ENCODE data around the gene NFATC2. TPM values are rescaled to one million over a fixed set of nuclear protein-coding genes. Genes with fewer than 3 reads are reported as not detected.

NFATC2 gene
- total and polyA plus RNA-seq, 2 of the 4 experiments (the other 2 are of a cell fraction) = 0.18 to 0.38 TPM

DNA sequence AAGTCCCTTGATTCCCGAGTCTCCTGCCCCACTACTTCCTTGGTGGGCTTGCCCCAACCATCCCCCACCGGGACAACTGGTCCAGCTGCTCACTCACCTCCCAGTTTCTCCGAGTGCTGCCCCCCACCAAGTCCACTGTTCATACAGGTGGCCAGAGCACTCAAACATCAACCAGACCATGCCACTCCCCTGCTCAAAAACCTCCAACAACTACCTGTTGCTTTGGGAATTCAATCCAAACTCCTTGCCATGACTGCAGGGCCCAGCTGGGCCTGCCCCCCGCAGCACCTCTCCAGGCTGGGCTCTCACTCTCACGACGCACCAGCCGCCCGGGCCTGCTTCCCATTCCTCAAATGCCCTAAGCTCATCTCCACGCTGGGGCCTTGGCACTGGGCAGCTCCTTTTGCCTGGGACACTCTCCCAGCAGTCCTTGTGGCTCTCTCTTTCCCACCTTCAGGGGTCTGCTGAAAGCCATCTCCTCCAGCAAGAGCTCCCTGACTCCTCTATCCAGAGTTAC is 97.5 kb downstream of the NFATC2 start:
- Histone ChIP-seq H4K91ac (ENCODE audit: insufficient read depth, low read depth, low read length) (no peak overlapping the region), H3K36me3 (ENCODE audit: control insufficient read depth, insufficient read depth, low read length) (no peaks in the 10 kb centered on the region), H3K9me1 (ENCODE audit: insufficient read depth, low read length) (peaks cover 12% of the 10 kb centered on the region; the same call in 1 of the 2 replicates), H4K20me1 (ENCODE audit: insufficient read depth, low read length) (no peaks in the 10 kb centered on the region; the same call in 1 of the 2 replicates), H2BK15ac (ENCODE audit: low read depth, low read length) (no peak overlapping the region), H3K4me1 (ENCODE audit: control insufficient read depth, insufficient read depth, low read length) (peaks cover 10% of the 10 kb centered on the region), H3K56ac (ENCODE audit: extremely low read depth, insufficient read depth, low read length) (no peak overlapping the region), H2AK9ac (replicated peaks; ENCODE audit: low read depth, low read length, poor library complexity) (no peak overlapping the region), H2AK5ac (ENCODE audit: low read depth, low read length) (no peak overlapping the region), H3K9me3 (ENCODE audit: control insufficient read depth, insufficient read depth, low read length) (no peaks in the 10 kb centered on the region), H3K27ac (ENCODE audit: insufficient read depth, low read length) (no peak overlapping the region), H2AFZ (replicated peaks; ENCODE audit: low read length, poor library complexity) (no peak overlapping the region), H3K27me3 (ENCODE audit: control insufficient read depth, insufficient read depth, low read length) (no peaks in the 10 kb centered on the region), H2BK20ac (ENCODE audit: low read depth, low read length) (no peak overlapping the region), H3K4ac (ENCODE audit: low read depth, low read length) (no peak overlapping the region), H2BK5ac (ENCODE audit: low read depth, low read length, poor library complexity, severe bottlenecking) (no peak overlapping the region), H3K9ac (ENCODE audit: low read depth, low read length) (no peak overlapping the region), H3K23ac (ENCODE audit: low read depth, low read length) (no peak overlapping the region), H3K14ac (replicated peaks; ENCODE audit: low read depth, low read length) (no peak overlapping the region), H4K5ac (ENCODE audit: low read depth, low read length) (no peak overlapping the region), H3K79me1 (ENCODE audit: low read depth in 1 of 2, low read length in 2 of 2) (peaks cover 0 to 6% of the 10 kb centered on the region in 2 experiments; a peak in 1 of 4 replicates), H4K8ac (ENCODE audit: low read depth in 2 of 2, low read length in 2 of 2) (no peak overlapping the region), H3K4me2 (ENCODE audit: low read depth, low read length) (no peak overlapping the region), H3K4me3 (ENCODE audit: insufficient read depth, low read depth, low read length) (no peak overlapping the region), H2BK120ac (ENCODE audit: low read depth, low read length) (no peak overlapping the region), H3K18ac (ENCODE audit: low read depth, low read length) (no peak overlapping the region)
- CTCF ChIA-PET = no interaction called here
- TF ChIP-seq RCOR1 (IDR thresholded peaks at IDR 0.05; ENCODE audit: insufficient replicate concordance, low read length) = no peak
- TF ChIP-seq MAFK (IDR thresholded peaks at IDR 0.05; ENCODE audit: low read depth, low read length) = no peak
- no peak for TF ChIP-seq MAZ (IDR thresholded peaks at IDR 0.05; ENCODE audit: borderline replicate concordance, low read depth, low read length)
- TF ChIP-seq FOS (IDR thresholded peaks at IDR 0.05; ENCODE audit: low read depth, low read length) = no peak
- TF ChIP-seq, protein P1, sequence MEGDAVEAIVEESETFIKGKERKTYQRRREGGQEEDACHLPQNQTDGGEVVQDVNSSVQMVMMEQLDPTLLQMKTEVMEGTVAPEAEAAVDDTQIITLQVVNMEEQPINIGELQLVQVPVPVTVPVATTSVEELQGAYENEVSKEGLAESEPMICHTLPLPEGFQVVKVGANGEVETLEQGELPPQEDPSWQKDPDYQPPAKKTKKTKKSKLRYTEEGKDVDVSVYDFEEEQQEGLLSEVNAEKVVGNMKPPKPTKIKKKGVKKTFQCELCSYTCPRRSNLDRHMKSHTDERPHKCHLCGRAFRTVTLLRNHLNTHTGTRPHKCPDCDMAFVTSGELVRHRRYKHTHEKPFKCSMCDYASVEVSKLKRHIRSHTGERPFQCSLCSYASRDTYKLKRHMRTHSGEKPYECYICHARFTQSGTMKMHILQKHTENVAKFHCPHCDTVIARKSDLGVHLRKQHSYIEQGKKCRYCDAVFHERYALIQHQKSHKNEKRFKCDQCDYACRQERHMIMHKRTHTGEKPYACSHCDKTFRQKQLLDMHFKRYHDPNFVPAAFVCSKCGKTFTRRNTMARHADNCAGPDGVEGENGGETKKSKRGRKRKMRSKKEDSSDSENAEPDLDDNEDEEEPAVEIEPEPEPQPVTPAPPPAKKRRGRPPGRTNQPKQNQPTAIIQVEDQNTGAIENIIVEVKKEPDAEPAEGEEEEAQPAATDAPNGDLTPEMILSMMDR (conservative IDR thresholded peaks at IDR 0.05; ENCODE audit: low read depth, low read length) = no peak
- TF ChIP-seq, protein P2, sequence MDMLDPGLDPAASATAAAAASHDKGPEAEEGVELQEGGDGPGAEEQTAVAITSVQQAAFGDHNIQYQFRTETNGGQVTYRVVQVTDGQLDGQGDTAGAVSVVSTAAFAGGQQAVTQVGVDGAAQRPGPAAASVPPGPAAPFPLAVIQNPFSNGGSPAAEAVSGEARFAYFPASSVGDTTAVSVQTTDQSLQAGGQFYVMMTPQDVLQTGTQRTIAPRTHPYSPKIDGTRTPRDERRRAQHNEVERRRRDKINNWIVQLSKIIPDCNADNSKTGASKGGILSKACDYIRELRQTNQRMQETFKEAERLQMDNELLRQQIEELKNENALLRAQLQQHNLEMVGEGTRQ (IDR thresholded peaks at IDR 0.05; ENCODE audit: low read depth, low read length) = no peak
- TF ChIP-seq CHD1 (IDR thresholded peaks at IDR 0.05; ENCODE audit: low read depth, low read length) = no peak
- no peak for TF ChIP-seq BHLHE40 (IDR thresholded peaks at IDR 0.05; ENCODE audit: low read depth, low read length)
- TF ChIP-seq NFE2L2 (IDR thresholded peaks at IDR 0.05; ENCODE audit: low read depth, low read length) = no peak
- TF ChIP-seq, protein P3, sequence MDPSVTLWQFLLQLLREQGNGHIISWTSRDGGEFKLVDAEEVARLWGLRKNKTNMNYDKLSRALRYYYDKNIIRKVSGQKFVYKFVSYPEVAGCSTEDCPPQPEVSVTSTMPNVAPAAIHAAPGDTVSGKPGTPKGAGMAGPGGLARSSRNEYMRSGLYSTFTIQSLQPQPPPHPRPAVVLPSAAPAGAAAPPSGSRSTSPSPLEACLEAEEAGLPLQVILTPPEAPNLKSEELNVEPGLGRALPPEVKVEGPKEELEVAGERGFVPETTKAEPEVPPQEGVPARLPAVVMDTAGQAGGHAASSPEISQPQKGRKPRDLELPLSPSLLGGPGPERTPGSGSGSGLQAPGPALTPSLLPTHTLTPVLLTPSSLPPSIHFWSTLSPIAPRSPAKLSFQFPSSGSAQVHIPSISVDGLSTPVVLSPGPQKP (IDR thresholded peaks at IDR 0.05; ENCODE audit: borderline replicate concordance, low read depth, low read length) = no peak
- no peak for TF ChIP-seq SMC3 (IDR thresholded peaks at IDR 0.05; ENCODE audit: low read depth, low read length)
- TF ChIP-seq MXI1 (IDR thresholded peaks at IDR 0.05; ENCODE audit: borderline replicate concordance, low read depth, low read length) = no peak
- TF ChIP-seq RFX5 (IDR thresholded peaks at IDR 0.05; ENCODE audit: low read depth, low read length) = no peak
- no peak for TF ChIP-seq POLR2A (IDR thresholded peaks at IDR 0.05; ENCODE audit: low read depth, low read length)
- TF ChIP-seq CEBPB (IDR thresholded peaks at IDR 0.05; ENCODE audit: low read depth, low read length) = no peak
- TF ChIP-seq RAD21 (IDR thresholded peaks at IDR 0.05; ENCODE audit: low read length) = no peak
- ATAC-seq (ENCODE audit: low read depth) (no peak), DNase-seq (no peak)
- WGBS, 2 experiments (ENCODE audit: extremely low coverage in 2 of 2, insufficient read length in 1 of 2) = 88% methylated on average over 5 of the region's 9 CpGs; no CpG with 5 or more reads in 1 of the 2 experiments
- POLR2A ChIA-PET (ENCODE audit: unreplicated experiment) = no interaction called here
- in situ Hi-C loops (cut with MboI; ENCODE audit: low sequenced_read_pairs) (no loop called here), intact Hi-C loops (cut with micrococcal nuclease) (no loop called here), dilution Hi-C loops (cut with HindIII; ENCODE audit: low sequenced_read_pairs, unreplicated experiment) (no loop called here)
- BruUV-seq (replicated peaks) = no TSS peak

Measured in IMR-90 (cell line).